ENCODE data around the gene ACTG2. TPM values are rescaled to one million over a fixed set of nuclear protein-coding genes. Genes with fewer than 3 reads are reported as not detected.

The ACTG2 gene
- total and polyA plus RNA-seq, 10 of the 15 experiments (the other 5 are each of a cell fraction or from before 2014, with no cell fraction given), result 0.06 to 0.97 (median 0.12) TPM; not detected in 7

- POLR2A ChIA-PET, result no interaction called here
- TF ChIP-seq MXI1 (IDR thresholded peaks at IDR 0.05; ENCODE audit: low read depth, low read length), result no peak
These were observed 32.9 kb upstream of the ACTG2 start for GRCh38 chr2:73859721-73860586.

GRCh38 chr2:73862987-73863386, 29.8 kb upstream of the ACTG2 start:
- ChIA-PET POLR2A (no interaction called here), CTCF (interaction anchor here (0.9 to 2.1 kb wide), 3 partner anchors 10 to 39 kb away, joined by 4 to 8 read pairs (median 4); no protein-coding TSS in a partner anchor), RAD21 (ENCODE audit: unreplicated experiment) (no interaction called here), SMC1A (ENCODE audit: uncharacterized antibody, unreplicated experiment) (interaction anchor here (0.7 to 3.1 kb wide), 4 partner anchors 10 to 235 kb away, joined by 3 to 19 read pairs (median 4); no protein-coding TSS in a partner anchor)
- Histone ChIP-seq H3K9ac (ENCODE audit: control insufficient read depth, insufficient read depth, low read length) (no peak overlapping the region), H3K4me2 (ENCODE audit: control insufficient read depth, insufficient read depth) (no peak overlapping the region), H3K9me3 (replicated peaks; ENCODE audit: control insufficient read depth, insufficient read depth, low read length) (no peaks in the 10 kb centered on the region), H3K27ac (ENCODE audit: control insufficient read depth, insufficient read depth) (no peak overlapping the region), H3K27me3 (replicated peaks in 1 of 2; ENCODE audit: control insufficient read depth in 2 of 2, insufficient read depth in 2 of 2, low read length in 1 of 2) (no peaks in the 10 kb centered on the region), H3K4me1 (ENCODE audit: control insufficient read depth, insufficient read depth, low read length) (no peaks in the 10 kb centered on the region), H3K79me2 (ENCODE audit: control insufficient read depth, insufficient read depth, low read length) (no peaks in the 10 kb centered on the region), H4K20me1 (ENCODE audit: control insufficient read depth, insufficient read depth) (no peaks in the 10 kb centered on the region), H3K4me3 (no peak overlapping the region), H3K36me3 (ENCODE audit: control insufficient read depth in 2 of 2, insufficient read depth in 2 of 2, low read length in 1 of 2) (peaks cover 5 to 25% of the 10 kb centered on the region in 2 experiments), H2AFZ (ENCODE audit: control insufficient read depth, low read depth, low read length) (no peak overlapping the region)
- BruUV-seq (replicated peaks), result no TSS peak
- DNase-seq (ENCODE audit: low read depth, low spot score) (no peak), FAIRE-seq (no peak), ATAC-seq (no peak)
- WGBS (ENCODE audit: insufficient coverage, insufficient replicate concordance, low lambda C conversion rate, missing lambda C conversion rate), result 98% methylated on average over 2 of the region's 2 CpGs
- in situ Hi-C loops (cut with MboI) (no loop called here), intact Hi-C loops (cut with micrococcal nuclease; ENCODE audit: unreplicated experiment) (no loop called here)
- TF ChIP-seq E4F1 (IDR thresholded peaks at IDR 0.05; ENCODE audit: borderline replicate concordance, partially characterized antibody), result no peak
- TF ChIP-seq, protein P1, sequence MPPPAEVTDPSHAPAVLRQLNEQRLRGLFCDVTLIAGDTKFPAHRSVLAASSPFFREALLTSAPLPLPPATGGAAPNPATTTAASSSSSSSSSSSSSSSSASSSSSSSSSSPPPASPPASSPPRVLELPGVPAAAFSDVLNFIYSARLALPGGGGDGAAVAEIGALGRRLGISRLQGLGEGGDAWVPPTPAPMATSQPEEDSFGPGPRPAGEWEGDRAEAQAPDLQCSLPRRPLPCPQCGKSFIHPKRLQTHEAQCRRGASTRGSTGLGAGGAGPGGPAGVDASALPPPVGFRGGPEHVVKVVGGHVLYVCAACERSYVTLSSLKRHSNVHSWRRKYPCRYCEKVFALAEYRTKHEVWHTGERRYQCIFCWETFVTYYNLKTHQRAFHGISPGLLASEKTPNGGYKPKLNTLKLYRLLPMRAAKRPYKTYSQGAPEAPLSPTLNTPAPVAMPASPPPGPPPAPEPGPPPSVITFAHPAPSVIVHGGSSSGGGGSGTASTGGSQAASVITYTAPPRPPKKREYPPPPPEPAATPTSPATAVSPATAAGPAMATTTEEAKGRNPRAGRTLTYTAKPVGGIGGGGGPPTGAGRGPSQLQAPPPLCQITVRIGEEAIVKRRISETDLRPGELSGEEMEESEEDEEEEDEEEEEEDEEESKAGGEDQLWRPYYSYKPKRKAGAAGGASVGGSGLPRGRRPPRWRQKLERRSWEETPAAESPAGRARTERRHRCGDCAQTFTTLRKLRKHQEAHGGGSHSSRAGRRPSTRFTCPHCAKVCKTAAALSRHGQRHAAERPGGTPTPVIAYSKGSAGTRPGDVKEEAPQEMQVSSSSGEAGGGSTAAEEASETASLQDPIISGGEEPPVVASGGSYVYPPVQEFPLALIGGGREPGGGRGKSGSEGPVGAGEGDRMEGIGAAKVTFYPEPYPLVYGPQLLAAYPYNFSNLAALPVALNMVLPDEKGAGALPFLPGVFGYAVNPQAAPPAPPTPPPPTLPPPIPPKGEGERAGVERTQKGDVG (CRISPR knock-in tag; IDR thresholded peaks at IDR 0.05), result no peak
- no peak for TF ChIP-seq ZNF207 (IDR thresholded peaks at IDR 0.05; ENCODE audit: borderline replicate concordance)
- no peak for TF ChIP-seq POLR2AphosphoS2 (IDR thresholded peaks at IDR 0.05; ENCODE audit: low read depth, low read length)
- TF ChIP-seq, protein P2, sequence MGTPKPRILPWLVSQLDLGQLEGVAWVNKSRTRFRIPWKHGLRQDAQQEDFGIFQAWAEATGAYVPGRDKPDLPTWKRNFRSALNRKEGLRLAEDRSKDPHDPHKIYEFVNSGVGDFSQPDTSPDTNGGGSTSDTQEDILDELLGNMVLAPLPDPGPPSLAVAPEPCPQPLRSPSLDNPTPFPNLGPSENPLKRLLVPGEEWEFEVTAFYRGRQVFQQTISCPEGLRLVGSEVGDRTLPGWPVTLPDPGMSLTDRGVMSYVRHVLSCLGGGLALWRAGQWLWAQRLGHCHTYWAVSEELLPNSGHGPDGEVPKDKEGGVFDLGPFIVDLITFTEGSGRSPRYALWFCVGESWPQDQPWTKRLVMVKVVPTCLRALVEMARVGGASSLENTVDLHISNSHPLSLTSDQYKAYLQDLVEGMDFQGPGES (IDR thresholded peaks at IDR 0.05), result no peak
- TF ChIP-seq MYB (IDR thresholded peaks at IDR 0.05; ENCODE audit: borderline replicate concordance, low read depth, low read length), result no peak

More at GRCh38 chr2:73859721-73860586, 32.9 kb upstream of the ACTG2 start:
- FAIRE-seq (no peak), DNase-seq (ENCODE audit: low read depth, low spot score) (no peak), ATAC-seq (0 out of 3 replicates have a peak, but pooled peaks have one; percentile 24)
- peaks cover 7 to 28% of the 10 kb centered on the region in 2 experiments for H3K36me3 ChIP-seq (ENCODE audit: control insufficient read depth in 2 of 2, insufficient read depth in 2 of 2, low read length in 1 of 2)
- H2AFZ ChIP-seq (ENCODE audit: control insufficient read depth, low read depth, low read length), result no peak overlapping the region
- in situ Hi-C loops (cut with MboI) (no loop called here), intact Hi-C loops (cut with micrococcal nuclease; ENCODE audit: unreplicated experiment) (no loop called here)
- H3K4me2 ChIP-seq (ENCODE audit: control insufficient read depth, insufficient read depth), result no peak overlapping the region
- BruUV-seq (replicated peaks), result no TSS peak
- H3K9me3 ChIP-seq (replicated peaks; ENCODE audit: control insufficient read depth, insufficient read depth, low read length), result no peaks in the 10 kb centered on the region
- no peak overlapping the region for H3K4me3 ChIP-seq
- H3K79me2 ChIP-seq (ENCODE audit: control insufficient read depth, insufficient read depth, low read length), result no peaks in the 10 kb centered on the region
- no peaks in the 10 kb centered on the region for H4K20me1 ChIP-seq (ENCODE audit: control insufficient read depth, insufficient read depth)
- no peaks in the 10 kb centered on the region for H3K4me1 ChIP-seq (ENCODE audit: control insufficient read depth, insufficient read depth, low read length)
- no peak overlapping the region for H3K27ac ChIP-seq (ENCODE audit: control insufficient read depth, insufficient read depth)
- RAD21 ChIA-PET (ENCODE audit: unreplicated experiment), result no interaction called here
- H3K27me3 ChIP-seq (replicated peaks in 1 of 2; ENCODE audit: control insufficient read depth in 2 of 2, insufficient read depth in 2 of 2, low read length in 1 of 2), result no peaks in the 10 kb centered on the region
- WGBS (ENCODE audit: insufficient coverage, insufficient replicate concordance, low lambda C conversion rate, missing lambda C conversion rate), result 91% methylated on average over 6 of the region's 6 CpGs
- SMC1A ChIA-PET (ENCODE audit: uncharacterized antibody, unreplicated experiment), result no interaction called here
- no peak overlapping the region for H3K9ac ChIP-seq (ENCODE audit: control insufficient read depth, insufficient read depth, low read length)
- CTCF ChIA-PET, result interaction anchor here (0.5 to 1.1 kb wide), 2 partner anchors 238 to 775 kb away, joined by 3 to 4 read pairs; no protein-coding TSS in a partner anchor
